HUDEP-2 (cell line): Measurements from ENCODE around the gene PCDHGA6.

Experiments used
- DNase-seq, 76 experiments: peaks; one replicate each; lab custom pipeline; 2025; ENCODE audit not compliant: unreplicated experiment in 76 of 76; lab: John Stamatoyannopoulos, UW

PCDHGA6 gene

GRCh38 chr5:141419074-141419880 lies 45.6 kb downstream of the PCDHGA6 start:
- no peak for DNase-seq

DNA sequence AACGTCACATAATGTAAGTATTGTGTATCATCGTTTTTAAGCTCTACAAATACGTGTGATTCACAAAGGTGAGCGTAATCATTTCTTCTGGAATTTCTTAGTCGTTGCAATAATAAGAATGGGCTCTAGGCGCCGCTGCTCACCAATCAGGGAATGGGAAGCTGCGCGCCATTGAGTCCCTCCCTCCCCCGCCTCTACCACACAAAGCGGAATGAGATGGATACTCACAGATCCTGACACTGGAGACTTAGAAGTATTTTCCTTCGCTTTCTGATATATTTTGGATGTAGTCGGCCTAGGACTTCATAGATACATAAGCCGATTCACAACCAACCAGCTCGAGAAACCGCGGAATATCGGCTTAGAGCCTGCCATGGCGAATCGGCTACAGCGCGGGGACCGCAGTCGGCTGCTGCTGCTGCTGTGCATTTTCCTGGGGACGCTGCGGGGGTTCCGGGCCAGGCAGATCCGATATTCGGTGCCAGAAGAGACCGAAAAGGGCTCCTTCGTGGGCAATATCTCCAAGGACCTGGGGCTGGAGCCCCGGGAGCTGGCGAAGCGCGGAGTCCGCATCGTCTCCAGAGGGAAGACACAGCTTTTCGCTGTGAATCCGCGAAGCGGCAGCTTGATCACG lies 47.3 kb downstream of the PCDHGA6 start, which contains the start of gene PCDHGA11:
Gene PCDHGA11 (plus strand): TSS at position 197 of the 634 bp plus-strand sequence. CDS start 177 bp downstream, at position 374.
- peak in 16 of 76 experiments; percentile 3 to 23 (median 14) for DNase-seq

DNA sequence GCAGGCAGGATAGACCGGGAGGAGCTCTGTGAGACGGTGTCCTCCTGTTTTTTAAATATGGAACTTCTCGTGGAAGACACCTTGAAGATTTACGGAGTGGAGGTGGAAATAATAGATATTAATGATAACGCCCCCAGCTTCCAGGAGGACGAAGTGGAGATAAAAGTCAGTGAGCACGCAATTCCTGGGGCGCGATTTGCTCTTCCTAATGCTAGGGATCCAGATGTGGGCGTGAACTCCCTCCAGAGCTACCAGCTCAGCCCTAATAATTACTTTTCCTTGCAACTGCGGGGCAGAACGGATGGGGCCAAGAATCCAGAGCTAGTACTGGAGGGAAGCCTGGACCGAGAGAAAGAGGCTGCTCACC lies 47.8 kb downstream of the PCDHGA6 start:
- no peak for DNase-seq

- no peak for DNase-seq
Observed at GRCh38 chr5:141422742-141423291, 49.1 kb downstream of the PCDHGA6 start.

DNA sequence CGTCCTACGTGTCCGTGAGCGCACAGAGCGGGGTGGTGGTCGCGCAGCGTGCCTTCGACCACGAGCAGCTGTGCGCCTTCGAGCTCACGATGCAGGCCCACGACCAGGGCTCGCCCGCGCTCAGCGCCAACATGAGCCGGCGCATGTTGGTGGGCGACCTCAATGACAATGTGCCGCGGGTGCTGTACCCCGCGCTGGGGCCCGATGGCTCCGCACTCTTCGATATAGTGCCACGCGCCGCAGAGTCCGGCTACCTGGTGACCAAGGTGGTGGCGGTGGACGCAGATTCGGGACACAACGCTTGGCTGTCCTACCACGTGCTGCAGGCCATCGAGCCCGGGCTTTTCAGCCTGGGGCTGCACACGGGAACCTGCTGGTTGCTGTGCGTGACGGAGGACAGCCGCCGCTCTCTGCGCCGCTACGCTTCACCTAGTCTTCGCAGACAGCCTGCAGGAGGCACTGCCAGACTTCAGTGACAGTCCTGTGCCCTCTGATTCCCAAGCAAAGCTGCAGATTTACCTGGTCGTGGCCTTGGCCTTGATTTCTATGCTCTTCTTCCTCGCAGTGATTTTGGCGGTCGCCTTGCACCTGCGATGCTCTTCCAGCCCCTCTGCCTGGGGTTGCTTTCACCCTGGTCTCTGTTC lies 54.2 kb downstream of the PCDHGA6 start:
- DNase-seq: no peak
